Natural killer cell (primary cell): ENCODE measurements around the gene NKD1. TPM values are rescaled to one million over a fixed set of nuclear protein-coding genes. Genes with fewer than 3 reads are reported as not detected.

ENCODE experiments used
- ATAC-seq, 3 donors: fragments of 150-1000 bp in 2 of 3; fragments of 200-7000 bp in 1 of 3; cut with Tn5 transposase; 1 replicate in 1 of 3; 2 replicates in 2 of 3; pipeline ENCODE4 v1.10.0; 2021; ENCODE audit warnings: mild to moderate bottlenecking in 2 of 3, moderate library complexity in 2 of 3
- DNase-seq, 2 donors: peaks; one replicate each; pipeline versions ENCODE4 v3.0.0 to v3.0.0-alpha.2; 2013 to 2021; ENCODE audit warnings: mixed read lengths in 1 of 2
- H3K27ac ChIP-seq: one replicate; pipeline ENCODE4 v1.5.1; 2013; ENCODE audit warnings: mild to moderate bottlenecking, low read length
- H3K27me3 ChIP-seq: one replicate; pipeline ENCODE4 v1.6.1; 2013; ENCODE audit warnings: low read length; ENCODE audit not compliant: control insufficient read depth, insufficient read depth
- H3K36me3 ChIP-seq: one replicate; pipeline ENCODE4 v1.6.1; 2013; ENCODE audit warnings: low read length; ENCODE audit not compliant: control insufficient read depth, insufficient read depth
- H3K4me1 ChIP-seq: one replicate; pipeline ENCODE4 v1.6.1; 2013; ENCODE audit warnings: low read length; ENCODE audit not compliant: control insufficient read depth, insufficient read depth
- H3K4me3 ChIP-seq: one replicate; pipeline ENCODE4 v1.5.1; 2013; ENCODE audit warnings: low read length
- H3K9me3 ChIP-seq: one replicate; pipeline ENCODE4 v1.6.1; 2013; ENCODE audit warnings: low read length; ENCODE audit not compliant: control insufficient read depth, insufficient read depth
- H3K27ac Mint-ChIP-seq, 2 donors: one replicate each; pipeline ENCODE4 v1.8.0; 2022; ENCODE audit warnings: mild to moderate bottlenecking in 2 of 2, mixed read lengths in 2 of 2, moderate library complexity in 1 of 2
- H3K27me3 Mint-ChIP-seq, 2 donors: one replicate each; pipeline ENCODE4 v1.8.0; 2022; ENCODE audit warnings: low read depth in 2 of 2, mixed read lengths in 2 of 2
- H3K36me3 Mint-ChIP-seq: one replicate; pipeline ENCODE4 v1.8.0; 2022; ENCODE audit warnings: mixed read lengths
- H3K4me1 Mint-ChIP-seq, 2 donors: one replicate each; pipeline ENCODE4 v1.8.0; 2022; ENCODE audit warnings: mixed read lengths in 2 of 2
- H3K4me3 Mint-ChIP-seq: one replicate; pipeline ENCODE4 v1.8.0; 2022; ENCODE audit warnings: mild to moderate bottlenecking, moderate library complexity, mixed read lengths
- H3K9me3 Mint-ChIP-seq, 2 donors: one replicate each; pipeline ENCODE4 v1.8.0; 2022; ENCODE audit warnings: mixed read lengths in 2 of 2
- CTCF ChIP-seq: fragments of 200-600 bp; IDR thresholded peaks from one replicate; pipeline ENCODE4 v1.8.0; 2022; ENCODE audit warnings: antibody characterized with exemption
- WGBS: methylation state at CpG from one replicate; pipeline ENCODE4 v1.1.7; 2013; ENCODE audit warnings: missing lambda C conversion rate; ENCODE audit not compliant: insufficient coverage; 5-methylcytosine and 5-hydroxymethylcytosine counted together
- intact Hi-C: fragments of 100-400 bp; cut with micrococcal nuclease; formaldehyde crosslinking; loops from one replicate; pipeline ENCODE4 v1.14.2; 2022
- total RNA-seq, 4 donors: library from RNA; stranded (reverse); fragments of 120-200 nt in 1 of 4; gene quantifications; one replicate each; pipeline versions ENCODE4 v1.2.3 to v1.2.4, GENCODE V29; 2013 to 2022

NKD1 gene
- total RNA-seq, 3 donors from 2014 or later (not counting 1 experiment from before 2014, with no cell fraction given), result 0.75 to 1.5 (median 1.0) TPM

DNA sequence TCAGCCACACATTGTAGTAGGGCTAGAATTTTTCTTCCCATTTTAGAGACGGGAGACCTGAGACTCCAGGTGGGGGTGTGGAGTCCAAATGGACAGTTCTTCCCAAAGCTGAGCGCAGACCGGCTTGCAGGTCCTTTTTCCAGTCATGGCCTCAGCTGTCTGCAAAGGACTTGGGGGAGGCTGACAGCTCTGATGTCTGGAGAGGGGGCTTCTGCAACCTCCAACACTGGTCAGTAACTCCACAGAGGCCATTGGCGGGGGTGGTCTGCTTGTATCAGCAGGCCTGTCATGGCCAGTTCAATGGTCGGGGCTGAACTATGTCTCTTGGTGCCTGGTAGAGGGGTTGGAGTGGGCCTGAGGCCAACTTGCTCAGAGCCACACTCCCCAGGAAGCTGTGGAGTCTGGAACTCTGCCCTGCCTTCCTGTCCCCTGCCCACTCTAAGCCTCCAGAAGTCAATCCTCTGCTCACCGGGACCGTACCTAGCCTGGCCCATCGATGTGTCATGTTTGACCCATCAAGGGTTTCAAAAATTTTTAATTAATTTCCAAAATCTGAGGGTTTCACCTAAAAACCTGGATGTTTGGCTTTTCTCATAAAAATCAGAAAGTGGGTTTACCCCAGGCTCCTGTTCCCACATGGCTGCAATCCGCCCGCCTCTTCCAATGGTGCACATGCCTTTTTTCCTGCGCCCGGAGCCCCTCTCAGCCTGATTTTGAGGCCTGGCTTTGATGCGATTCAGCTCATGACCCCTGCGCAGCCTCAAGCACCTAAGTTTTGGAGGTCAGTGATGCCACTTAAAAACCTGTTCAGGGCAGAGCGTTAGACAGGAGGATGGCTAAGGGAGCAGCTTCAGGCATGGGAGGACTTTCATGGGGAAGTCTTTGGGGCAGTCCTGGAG lies 93.0 kb downstream of the NKD1 start:
- Histone ChIP-seq H3K4me3 (no peak overlapping the region), H3K4me1 (peaks cover 1% of the 10 kb centered on the region), H3K9me3 (no peaks in the 10 kb centered on the region), H3K27me3 (no peaks in the 10 kb centered on the region), H3K27ac (no peak overlapping the region), H3K36me3 (no peaks in the 10 kb centered on the region)
- peaks cover 8 to 12% of the 10 kb centered on the region in 2 donors for H3K27me3 Mint-ChIP-seq
- intact Hi-C loops, result no loop called here
- no peak overlapping the region for H3K27ac Mint-ChIP-seq
- ATAC-seq (no peak), DNase-seq (no peak)
- H3K4me3 Mint-ChIP-seq, result no peak overlapping the region
- WGBS, result 73% methylated on average over 15 of the region's 15 CpGs
- no peaks in the 10 kb centered on the region for H3K9me3 Mint-ChIP-seq
- no peaks in the 10 kb centered on the region for H3K36me3 Mint-ChIP-seq
- peaks cover 6 to 10% of the 10 kb centered on the region in 2 donors for H3K4me1 Mint-ChIP-seq
- no peak for TF ChIP-seq CTCF

DNA sequence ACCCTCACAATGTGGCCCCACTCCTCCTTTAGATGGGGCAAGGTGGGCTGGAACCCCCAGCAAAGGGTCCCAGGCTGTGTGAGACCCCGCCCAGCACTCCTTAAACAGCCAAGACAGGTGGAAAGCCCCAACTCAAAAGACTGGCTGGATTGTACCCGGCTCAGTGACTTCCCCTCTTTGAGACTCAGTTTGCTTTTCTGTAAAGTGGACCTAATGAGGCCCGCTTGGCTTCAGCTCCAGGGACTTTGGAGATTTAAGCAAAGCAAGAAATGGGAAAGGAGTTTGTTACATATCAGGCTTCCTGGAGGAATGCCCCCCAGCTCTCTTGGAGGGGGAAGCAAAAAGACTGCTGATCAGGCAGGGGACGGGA lies 93.6 kb downstream of the NKD1 start:
- Histone ChIP-seq H3K9me3 (no peaks in the 10 kb centered on the region), H3K4me1 (no peaks in the 10 kb centered on the region), H3K27ac (no peak overlapping the region), H3K36me3 (no peaks in the 10 kb centered on the region), H3K27me3 (no peaks in the 10 kb centered on the region), H3K4me3 (no peak overlapping the region)
- TF ChIP-seq CTCF, result no peak
- no peak for ATAC-seq
- Mint-ChIP-seq H3K4me1 (peaks cover 2 to 10% of the 10 kb centered on the region in 2 donors), H3K36me3 (no peaks in the 10 kb centered on the region), H3K27me3 (peaks cover 8 to 12% of the 10 kb centered on the region in 2 donors), H3K4me3 (no peak overlapping the region), H3K9me3 (no peaks in the 10 kb centered on the region), H3K27ac (no peak overlapping the region)
- DNase-seq, result no peak
- 84% methylated on average over 4 of the region's 4 CpGs for WGBS
- intact Hi-C loops, result no loop called here

DNA sequence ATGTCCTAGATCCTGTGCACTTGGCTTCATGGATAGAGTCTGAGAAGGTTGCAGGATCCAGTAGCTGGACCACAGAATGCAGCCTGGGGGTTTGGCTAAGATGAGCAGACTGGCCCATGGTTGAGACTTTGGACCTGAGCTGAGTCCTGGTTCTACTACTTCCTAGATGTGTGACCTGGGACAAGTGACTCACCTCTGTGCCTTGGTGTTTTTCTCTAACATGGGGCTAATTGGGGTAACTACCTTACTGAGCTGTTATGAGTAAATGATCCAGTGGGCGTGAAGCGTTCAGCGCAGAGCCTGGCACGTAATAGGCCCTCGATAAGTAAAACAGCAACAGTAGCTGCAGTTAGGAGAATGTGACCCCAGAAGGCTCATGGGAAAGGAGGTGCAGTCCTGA lies 94.2 kb downstream of the NKD1 start:
- ATAC-seq (no peak), DNase-seq (no peak)
- Mint-ChIP-seq H3K27ac (no peak overlapping the region), H3K4me1 (peaks cover 0 to 10% of the 10 kb centered on the region in 2 donors), H3K9me3 (no peaks in the 10 kb centered on the region), H3K27me3 (peaks cover 8 to 12% of the 10 kb centered on the region in 2 donors), H3K36me3 (no peaks in the 10 kb centered on the region), H3K4me3 (no peak overlapping the region)
- Histone ChIP-seq H3K9me3 (no peaks in the 10 kb centered on the region), H3K4me3 (no peak overlapping the region), H3K36me3 (no peaks in the 10 kb centered on the region), H3K27ac (no peak overlapping the region), H3K27me3 (no peaks in the 10 kb centered on the region), H3K4me1 (no peaks in the 10 kb centered on the region)
- WGBS, result 94% methylated on average over 5 of the region's 5 CpGs
- no peak for TF ChIP-seq CTCF
- intact Hi-C loops, result no loop called here
